ENCODE results near the gene PNMA1.

Gene PNMA1

DNA sequence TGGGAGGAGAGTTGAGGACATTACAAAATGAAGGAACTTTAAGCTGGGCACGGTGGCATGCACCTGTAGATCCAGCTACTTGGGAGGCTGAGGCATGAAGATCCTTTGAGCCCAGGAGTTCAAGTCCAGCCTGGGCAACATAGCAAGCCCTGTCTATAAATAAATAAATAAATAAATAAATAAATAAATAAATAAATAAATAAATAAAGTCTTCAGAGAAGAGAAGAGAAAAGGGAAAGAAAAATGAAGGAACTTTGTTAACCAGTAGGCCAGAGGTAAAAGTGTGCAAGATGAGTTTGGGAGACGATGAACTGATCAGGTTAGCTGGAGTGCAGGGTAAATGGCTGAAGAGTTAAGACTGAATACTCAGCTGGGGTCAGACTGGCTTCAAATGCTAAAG lies 20.1 kb downstream of the PNMA1 start:
- H3K27me3 Mint-ChIP-seq: no peaks in the 10 kb centered on the region
- H3K4me1 Mint-ChIP-seq (ENCODE audit: low read depth): peaks cover 31% of the 10 kb centered on the region
- peaks cover 23% of the 10 kb centered on the region for H3K36me3 Mint-ChIP-seq (ENCODE audit: low read depth)
- H3K9me3 Mint-ChIP-seq: no peaks in the 10 kb centered on the region
- H3K27ac Mint-ChIP-seq: no peak overlapping the region
- no peak overlapping the region for H3K4me3 Mint-ChIP-seq

DNA sequence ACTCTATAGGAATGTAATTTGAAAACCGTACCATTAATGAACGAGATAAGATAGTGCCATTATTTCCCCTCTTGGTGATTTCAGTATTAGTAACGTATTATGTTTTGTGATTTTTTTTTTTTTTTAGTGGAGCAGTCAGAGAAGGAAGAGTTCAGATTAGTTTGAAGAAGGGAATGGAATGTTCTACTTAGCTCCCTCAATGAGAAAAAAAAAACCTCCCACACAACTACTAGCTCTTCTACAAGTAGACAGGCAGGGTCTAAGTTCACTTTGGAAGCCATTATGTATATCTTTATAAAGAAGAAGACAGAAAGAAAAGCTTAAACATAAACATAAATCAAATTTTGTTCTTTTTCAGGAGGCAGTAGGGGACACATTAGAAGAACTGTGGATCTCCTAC lies 27.3 kb downstream of the PNMA1 start:
- H3K27me3 Mint-ChIP-seq: no peaks in the 10 kb centered on the region
- H3K4me1 Mint-ChIP-seq (ENCODE audit: low read depth): no peaks in the 10 kb centered on the region
- no peak overlapping the region for H3K4me3 Mint-ChIP-seq
- no peaks in the 10 kb centered on the region for H3K9me3 Mint-ChIP-seq
- H3K27ac Mint-ChIP-seq: no peak overlapping the region
- peaks cover 4% of the 10 kb centered on the region for H3K36me3 Mint-ChIP-seq (ENCODE audit: low read depth)

DNA sequence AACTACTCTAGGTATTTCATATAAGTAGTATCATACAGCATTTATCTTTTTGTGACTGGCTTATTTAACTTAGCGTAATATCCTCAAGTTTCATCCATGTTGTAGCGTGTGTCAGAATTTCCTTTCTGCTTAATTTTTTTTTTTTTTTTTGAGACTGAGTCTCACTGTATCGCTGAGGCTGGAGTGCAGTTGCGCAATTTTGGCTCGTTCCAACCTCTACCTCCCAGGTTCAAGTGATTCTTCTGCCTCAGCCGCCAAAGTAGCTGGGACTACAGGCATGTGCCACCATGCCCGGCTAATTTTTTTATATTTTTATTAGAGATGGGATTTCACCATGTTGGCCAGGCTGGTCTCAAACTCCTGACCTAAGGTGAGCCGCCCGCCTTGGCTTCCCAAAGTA lies 28.9 kb downstream of the PNMA1 start:
- Mint-ChIP-seq H3K36me3 (ENCODE audit: low read depth) (peaks cover 4% of the 10 kb centered on the region), H3K27ac (no peak overlapping the region), H3K4me1 (ENCODE audit: low read depth) (no peaks in the 10 kb centered on the region)

DNA sequence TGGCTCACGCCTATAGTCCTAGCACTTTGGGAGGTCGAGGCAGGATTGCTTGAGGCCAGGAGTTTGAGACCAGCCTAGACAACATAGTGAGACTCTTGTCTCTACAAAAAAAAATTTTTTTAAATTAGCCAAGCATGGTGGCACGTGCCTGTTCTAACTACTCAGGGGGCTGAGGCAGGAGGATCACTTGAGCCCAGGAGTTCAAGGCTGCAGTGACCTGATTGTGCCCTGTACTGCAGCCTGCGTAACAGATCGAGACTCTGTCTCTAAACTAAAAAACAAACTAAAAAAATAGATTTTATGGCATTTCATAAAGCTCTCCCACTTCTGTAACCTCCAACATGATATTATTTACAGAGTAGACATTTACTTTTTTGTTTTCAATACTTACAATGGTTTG lies 29.6 kb downstream of the PNMA1 start:
- Mint-ChIP-seq H3K9me3 (no peaks in the 10 kb centered on the region), H3K4me3 (no peak overlapping the region), H3K27ac (no peak overlapping the region), H3K27me3 (no peaks in the 10 kb centered on the region), H3K36me3 (ENCODE audit: low read depth) (peaks cover 4% of the 10 kb centered on the region), H3K4me1 (ENCODE audit: low read depth) (no peaks in the 10 kb centered on the region)

More for the DNA sequence above, 28.9 kb downstream of the PNMA1 start:
- Mint-ChIP-seq H3K4me3 (no peak overlapping the region), H3K9me3 (no peaks in the 10 kb centered on the region), H3K27me3 (no peaks in the 10 kb centered on the region)

DNA sequence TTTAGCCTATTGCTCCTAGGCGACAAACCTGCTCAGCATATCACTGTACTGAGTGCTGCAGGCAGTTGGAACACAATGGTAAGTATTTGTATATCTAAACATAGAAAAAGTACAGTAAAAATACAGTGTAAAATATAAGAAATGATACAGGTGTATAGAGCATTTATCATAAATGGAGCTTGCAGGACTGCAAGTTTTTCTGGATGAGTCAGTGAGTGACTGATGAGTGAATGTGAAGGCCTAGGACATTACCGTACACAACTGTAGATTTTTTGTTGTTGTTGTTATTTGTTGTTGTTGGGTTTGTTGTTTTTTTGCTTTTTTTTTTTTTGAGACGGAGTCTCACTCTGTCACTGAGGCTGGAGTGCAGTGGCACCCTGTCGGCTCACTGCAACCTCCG lies 33.4 kb downstream of the PNMA1 start:
- Mint-ChIP-seq H3K27me3 (no peaks in the 10 kb centered on the region), H3K27ac (no peak overlapping the region), H3K9me3 (no peaks in the 10 kb centered on the region), H3K4me1 (ENCODE audit: low read depth) (no peaks in the 10 kb centered on the region), H3K4me3 (no peak overlapping the region), H3K36me3 (ENCODE audit: low read depth) (no peaks in the 10 kb centered on the region)

DNA sequence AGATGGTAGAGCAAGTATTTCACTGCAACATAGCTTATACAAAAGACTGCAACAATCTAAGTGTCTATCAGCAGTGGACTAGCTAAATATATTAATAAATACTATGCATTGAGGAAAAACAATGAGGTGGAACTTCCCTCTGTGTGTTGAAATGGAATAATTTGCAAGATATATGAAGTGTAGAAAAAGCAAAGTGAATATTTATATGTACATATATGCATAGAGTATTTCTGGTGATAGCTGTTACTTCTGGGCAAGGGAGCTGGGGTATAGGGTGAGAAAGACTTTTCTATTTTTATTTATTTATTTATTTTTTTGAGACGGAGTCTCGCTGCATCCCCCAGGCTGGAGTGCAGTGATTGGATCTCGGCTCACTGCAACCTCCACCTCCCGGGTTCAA lies 35.5 kb downstream of the PNMA1 start:
- H3K27ac Mint-ChIP-seq: no peak overlapping the region
- H3K36me3 Mint-ChIP-seq (ENCODE audit: low read depth): no peaks in the 10 kb centered on the region
- no peaks in the 10 kb centered on the region for H3K4me1 Mint-ChIP-seq (ENCODE audit: low read depth)
- H3K4me3 Mint-ChIP-seq: no peak overlapping the region
- no peaks in the 10 kb centered on the region for H3K9me3 Mint-ChIP-seq
- H3K27me3 Mint-ChIP-seq: no peaks in the 10 kb centered on the region

DNA sequence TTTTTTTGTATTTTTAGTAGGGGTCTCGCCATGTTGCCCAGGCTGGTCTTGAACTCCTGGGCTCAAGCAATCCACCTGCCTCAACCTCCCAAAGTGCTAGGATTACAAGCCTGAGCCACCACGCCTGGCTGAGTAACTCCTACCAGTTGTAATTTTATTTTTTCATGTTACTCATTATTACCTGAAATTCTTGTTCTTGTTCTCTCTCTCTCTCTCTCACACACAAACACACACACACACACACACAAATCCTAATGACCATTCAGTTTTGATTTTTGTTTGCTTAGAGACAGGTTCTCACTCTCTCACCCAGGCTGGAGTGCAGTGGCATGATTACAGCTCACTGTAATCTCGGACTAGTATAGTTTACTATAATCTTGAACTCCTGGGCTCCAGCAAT lies 39.2 kb downstream of the PNMA1 start:
- Mint-ChIP-seq H3K4me3 (no peak overlapping the region), H3K27me3 (no peaks in the 10 kb centered on the region), H3K4me1 (ENCODE audit: low read depth) (no peaks in the 10 kb centered on the region), H3K36me3 (ENCODE audit: low read depth) (no peaks in the 10 kb centered on the region), H3K27ac (no peak overlapping the region), H3K9me3 (no peaks in the 10 kb centered on the region)

DNA sequence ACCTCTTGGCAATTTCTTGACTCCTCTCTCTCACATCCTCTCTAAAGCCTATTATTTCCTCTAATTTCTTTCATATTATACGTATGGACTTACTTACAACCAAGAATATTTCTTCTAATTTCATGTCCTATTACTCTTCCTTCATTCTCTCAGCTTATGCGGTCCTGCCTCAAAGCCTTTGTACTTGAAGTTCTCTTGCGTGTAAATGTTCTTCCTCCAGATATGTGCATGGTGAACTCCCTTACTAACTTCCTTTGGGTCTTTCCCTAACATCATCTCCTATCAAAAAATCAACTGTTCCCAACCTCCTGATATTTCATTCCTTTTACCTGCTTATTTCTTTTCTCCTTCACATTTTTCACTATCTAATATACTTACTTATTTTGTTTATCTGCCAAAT lies 46.3 kb downstream of the PNMA1 start:
- H3K27ac Mint-ChIP-seq: no peak overlapping the region
- H3K9me3 Mint-ChIP-seq: no peaks in the 10 kb centered on the region
- H3K36me3 Mint-ChIP-seq (ENCODE audit: low read depth): no peaks in the 10 kb centered on the region
- no peaks in the 10 kb centered on the region for H3K4me1 Mint-ChIP-seq (ENCODE audit: low read depth)
- no peaks in the 10 kb centered on the region for H3K27me3 Mint-ChIP-seq
- no peak overlapping the region for H3K4me3 Mint-ChIP-seq

DNA sequence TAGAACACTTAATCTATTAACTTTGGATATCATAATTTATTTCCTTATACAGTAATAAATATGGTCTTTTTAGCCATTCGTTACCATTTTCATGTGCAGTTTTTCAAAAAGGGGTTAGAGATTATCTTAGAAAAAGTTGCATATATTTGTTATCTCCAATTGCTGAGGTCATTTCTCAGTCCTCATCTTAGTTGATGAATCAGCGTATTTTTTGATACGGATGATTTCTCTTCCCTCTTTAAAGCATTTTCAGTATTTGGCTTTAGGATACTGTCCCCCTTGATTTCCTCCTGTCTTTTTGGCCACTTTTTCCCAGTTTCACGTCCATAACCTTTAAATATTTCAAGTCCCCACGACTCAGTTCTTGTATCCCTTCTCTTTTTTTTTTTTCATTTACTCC lies 47.6 kb downstream of the PNMA1 start:
- peaks cover 3% of the 10 kb centered on the region for H3K36me3 Mint-ChIP-seq (ENCODE audit: low read depth)
- no peaks in the 10 kb centered on the region for H3K4me1 Mint-ChIP-seq (ENCODE audit: low read depth)
- no peak overlapping the region for H3K27ac Mint-ChIP-seq
- no peaks in the 10 kb centered on the region for H3K9me3 Mint-ChIP-seq
- no peak overlapping the region for H3K4me3 Mint-ChIP-seq
- H3K27me3 Mint-ChIP-seq: no peaks in the 10 kb centered on the region

DNA sequence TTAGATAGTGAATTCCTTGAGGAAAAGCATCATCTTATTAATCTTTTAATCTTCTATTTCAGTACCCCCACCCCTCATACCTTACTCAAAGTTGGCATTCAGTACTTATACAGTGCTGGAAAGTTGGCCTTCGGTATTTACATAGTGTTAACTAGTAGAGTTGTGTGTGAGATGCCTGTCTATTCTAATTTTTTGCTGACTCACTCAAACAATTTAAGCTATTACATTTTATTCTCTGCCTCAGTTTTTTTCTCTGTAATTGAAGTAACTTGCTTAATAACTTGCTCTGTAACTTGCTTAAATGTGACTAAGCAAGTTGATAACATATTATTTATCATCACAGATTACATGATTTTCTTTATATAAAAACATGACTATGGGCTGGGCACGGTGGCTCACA lies 49.1 kb downstream of the PNMA1 start:
- Mint-ChIP-seq H3K36me3 (ENCODE audit: low read depth) (peaks cover 3% of the 10 kb centered on the region), H3K27ac (no peak overlapping the region), H3K4me3 (no peak overlapping the region), H3K4me1 (ENCODE audit: low read depth) (no peaks in the 10 kb centered on the region), H3K9me3 (no peaks in the 10 kb centered on the region), H3K27me3 (no peaks in the 10 kb centered on the region)

DNA sequence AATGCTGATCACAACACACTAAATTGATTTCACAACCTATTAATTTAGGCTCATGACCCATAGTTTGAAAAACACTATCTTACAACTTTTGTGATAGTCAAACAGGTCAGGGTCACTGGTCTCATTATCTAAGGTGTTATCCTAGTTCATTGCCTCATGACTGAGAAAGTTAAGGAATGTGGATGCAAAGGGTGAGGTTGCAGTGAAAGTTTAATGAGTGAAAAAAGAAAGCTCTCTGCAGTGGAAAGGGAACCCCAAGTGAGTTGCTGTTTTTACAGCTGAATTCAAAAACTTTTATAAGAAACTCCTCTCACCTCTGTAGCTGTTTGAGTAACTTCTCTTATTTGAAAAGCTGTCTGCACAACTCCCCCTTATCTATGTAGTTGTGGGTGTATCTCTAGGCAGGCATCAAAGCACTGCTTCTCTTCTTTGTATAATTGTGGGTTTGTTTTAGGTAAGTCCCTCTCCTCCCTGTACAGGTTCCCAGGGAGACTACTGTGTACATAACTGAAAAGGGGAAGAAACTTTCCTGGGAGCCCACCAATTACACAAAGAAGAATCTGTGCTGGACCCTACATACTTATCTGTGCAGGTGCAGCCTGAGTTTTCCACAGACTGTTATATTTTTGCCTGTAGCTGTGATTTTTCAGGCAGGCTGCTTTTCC lies 50.5 kb downstream of the PNMA1 start:
- H3K4me1 Mint-ChIP-seq (ENCODE audit: low read depth): no peaks in the 10 kb centered on the region
- no peak overlapping the region for H3K4me3 Mint-ChIP-seq
- no peaks in the 10 kb centered on the region for H3K9me3 Mint-ChIP-seq
- no peaks in the 10 kb centered on the region for H3K27me3 Mint-ChIP-seq
- H3K27ac Mint-ChIP-seq: no peak overlapping the region
- H3K36me3 Mint-ChIP-seq (ENCODE audit: low read depth): peaks cover 6% of the 10 kb centered on the region

DNA sequence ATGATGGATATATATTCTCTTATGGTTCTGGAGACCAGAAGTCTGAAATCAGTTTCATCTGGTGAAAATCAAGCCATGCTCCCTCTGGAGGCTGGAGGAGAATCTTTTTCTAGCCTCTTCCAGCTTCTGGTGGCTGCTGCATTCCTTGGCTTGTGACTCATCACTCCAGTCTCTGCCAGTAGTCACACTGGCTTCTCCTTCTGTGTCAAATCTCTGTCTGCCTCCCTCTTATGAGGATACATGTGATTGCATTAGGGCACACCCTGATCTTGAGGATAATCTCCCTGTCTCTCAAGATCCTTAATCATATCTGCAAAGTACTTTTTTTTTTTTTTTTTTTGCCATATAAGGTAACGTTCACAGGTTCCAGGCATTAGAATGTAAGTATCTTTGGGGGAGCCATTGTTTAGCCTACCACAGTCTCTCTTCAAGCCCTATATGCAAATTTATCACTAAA lies 51.7 kb downstream of the PNMA1 start:
- Mint-ChIP-seq H3K27me3 (no peaks in the 10 kb centered on the region), H3K4me1 (ENCODE audit: low read depth) (no peaks in the 10 kb centered on the region), H3K36me3 (ENCODE audit: low read depth) (peaks cover 6% of the 10 kb centered on the region), H3K27ac (no peak overlapping the region), H3K4me3 (no peak overlapping the region), H3K9me3 (no peaks in the 10 kb centered on the region)

DNA sequence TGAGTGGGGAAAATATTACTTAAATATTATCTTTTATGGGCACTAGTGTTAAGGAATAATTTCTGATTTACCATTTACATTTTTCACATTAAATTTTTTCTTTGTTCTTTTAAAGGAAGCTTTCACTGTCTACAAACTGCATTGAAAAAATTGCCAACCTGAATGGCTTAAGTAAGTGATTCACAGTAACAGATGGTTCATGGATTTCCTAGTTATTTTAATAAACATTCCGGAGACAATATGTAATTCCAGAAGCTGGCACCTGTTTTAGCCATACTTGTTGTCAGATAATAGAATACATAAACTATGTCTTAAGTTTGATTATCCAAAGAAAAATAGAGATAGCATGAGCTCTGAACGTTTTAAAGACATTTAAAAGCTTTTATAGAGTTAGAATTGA lies 52.3 kb downstream of the PNMA1 start:
- H3K4me3 Mint-ChIP-seq: no peak overlapping the region
- H3K36me3 Mint-ChIP-seq (ENCODE audit: low read depth): peaks cover 6% of the 10 kb centered on the region
- H3K4me1 Mint-ChIP-seq (ENCODE audit: low read depth): no peaks in the 10 kb centered on the region
- no peak overlapping the region for H3K27ac Mint-ChIP-seq
- no peaks in the 10 kb centered on the region for H3K9me3 Mint-ChIP-seq
- no peaks in the 10 kb centered on the region for H3K27me3 Mint-ChIP-seq

Data from stimulated activated naive CD8-positive, alpha-beta T cell treated with anti-CD3 and anti-CD28 coated beads, Interleukin-15, Interleukin-2, amounts not matched to agents 100 ng/mL and 50 ng/mL, for 24 hours (primary cell).